ENCODE data around the gene NPM1.

The NPM1 gene

DNA sequence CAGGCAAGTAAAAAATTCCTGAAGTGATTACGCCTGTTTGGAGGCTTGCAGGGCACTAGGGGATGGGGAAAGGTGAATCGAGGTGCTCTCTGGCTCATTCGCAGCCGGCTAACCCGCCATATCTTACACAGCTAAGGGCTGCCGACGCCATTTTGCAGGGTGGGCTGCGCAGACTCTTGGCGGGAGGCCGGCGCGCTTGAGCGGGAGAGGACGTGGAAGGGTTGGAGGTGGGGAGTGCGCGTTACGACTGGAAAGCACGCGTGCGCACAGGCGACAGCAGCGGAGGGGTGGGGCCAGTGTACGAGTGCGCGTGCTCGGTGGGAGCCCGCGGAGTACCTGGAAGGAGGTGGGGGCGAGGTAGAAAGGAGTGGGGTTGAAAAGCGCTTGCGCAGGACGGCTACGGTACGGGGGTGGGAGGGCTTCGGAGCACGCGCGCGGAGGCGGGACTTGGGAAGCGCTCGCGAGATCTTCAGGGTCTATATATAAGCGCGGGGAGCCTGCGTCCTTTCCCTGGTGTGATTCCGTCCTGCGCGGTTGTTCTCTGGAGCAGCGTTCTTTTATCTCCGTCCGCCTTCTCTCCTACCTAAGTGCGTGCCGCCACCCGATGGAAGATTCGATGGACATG lies at the start of gene NPM1:
Gene NPM1 (plus strand): TSS at position 505 of the 625 bp plus-strand sequence. CDS start 100 bp downstream, at position 605.
- ATAC-seq: peak; percentile 91
- TF ChIP-seq TOX (CRISPR knock-in tag; IDR thresholded peaks at IDR 0.05; ENCODE audit: borderline replicate concordance): no peak
- no peak for TF ChIP-seq ESRRG (CRISPR knock-in tag; IDR thresholded peaks at IDR 0.05)
- no peak for TF ChIP-seq PPARA (CRISPR knock-in tag; IDR thresholded peaks at IDR 0.05; ENCODE audit: borderline replicate concordance)
- TF ChIP-seq GLIS3 (CRISPR knock-in tag; IDR thresholded peaks at IDR 0.05): no peak
- TF ChIP-seq, protein P1, sequence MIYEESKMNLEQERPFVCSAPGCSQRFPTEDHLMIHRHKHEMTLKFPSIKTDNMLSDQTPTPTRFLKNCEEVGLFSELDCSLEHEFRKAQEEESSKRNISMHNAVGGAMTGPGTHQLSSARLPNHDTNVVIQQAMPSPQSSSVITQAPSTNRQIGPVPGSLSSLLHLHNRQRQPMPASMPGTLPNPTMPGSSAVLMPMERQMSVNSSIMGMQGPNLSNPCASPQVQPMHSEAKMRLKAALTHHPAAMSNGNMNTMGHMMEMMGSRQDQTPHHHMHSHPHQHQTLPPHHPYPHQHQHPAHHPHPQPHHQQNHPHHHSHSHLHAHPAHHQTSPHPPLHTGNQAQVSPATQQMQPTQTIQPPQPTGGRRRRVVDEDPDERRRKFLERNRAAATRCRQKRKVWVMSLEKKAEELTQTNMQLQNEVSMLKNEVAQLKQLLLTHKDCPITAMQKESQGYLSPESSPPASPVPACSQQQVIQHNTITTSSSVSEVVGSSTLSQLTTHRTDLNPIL (CRISPR knock-in tag; IDR thresholded peaks at IDR 0.05; ENCODE audit: low read depth): no peak
- TF ChIP-seq OSR1 (CRISPR knock-in tag; IDR thresholded peaks at IDR 0.05): no peak
- TF ChIP-seq, protein P2, sequence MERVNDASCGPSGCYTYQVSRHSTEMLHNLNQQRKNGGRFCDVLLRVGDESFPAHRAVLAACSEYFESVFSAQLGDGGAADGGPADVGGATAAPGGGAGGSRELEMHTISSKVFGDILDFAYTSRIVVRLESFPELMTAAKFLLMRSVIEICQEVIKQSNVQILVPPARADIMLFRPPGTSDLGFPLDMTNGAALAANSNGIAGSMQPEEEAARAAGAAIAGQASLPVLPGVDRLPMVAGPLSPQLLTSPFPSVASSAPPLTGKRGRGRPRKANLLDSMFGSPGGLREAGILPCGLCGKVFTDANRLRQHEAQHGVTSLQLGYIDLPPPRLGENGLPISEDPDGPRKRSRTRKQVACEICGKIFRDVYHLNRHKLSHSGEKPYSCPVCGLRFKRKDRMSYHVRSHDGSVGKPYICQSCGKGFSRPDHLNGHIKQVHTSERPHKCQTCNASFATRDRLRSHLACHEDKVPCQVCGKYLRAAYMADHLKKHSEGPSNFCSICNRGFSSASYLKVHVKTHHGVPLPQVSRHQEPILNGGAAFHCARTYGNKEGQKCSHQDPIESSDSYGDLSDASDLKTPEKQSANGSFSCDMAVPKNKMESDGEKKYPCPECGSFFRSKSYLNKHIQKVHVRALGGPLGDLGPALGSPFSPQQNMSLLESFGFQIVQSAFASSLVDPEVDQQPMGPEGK (CRISPR knock-in tag; IDR thresholded peaks at IDR 0.05; ENCODE audit: borderline replicate concordance): no peak
- TF ChIP-seq, protein P3, sequence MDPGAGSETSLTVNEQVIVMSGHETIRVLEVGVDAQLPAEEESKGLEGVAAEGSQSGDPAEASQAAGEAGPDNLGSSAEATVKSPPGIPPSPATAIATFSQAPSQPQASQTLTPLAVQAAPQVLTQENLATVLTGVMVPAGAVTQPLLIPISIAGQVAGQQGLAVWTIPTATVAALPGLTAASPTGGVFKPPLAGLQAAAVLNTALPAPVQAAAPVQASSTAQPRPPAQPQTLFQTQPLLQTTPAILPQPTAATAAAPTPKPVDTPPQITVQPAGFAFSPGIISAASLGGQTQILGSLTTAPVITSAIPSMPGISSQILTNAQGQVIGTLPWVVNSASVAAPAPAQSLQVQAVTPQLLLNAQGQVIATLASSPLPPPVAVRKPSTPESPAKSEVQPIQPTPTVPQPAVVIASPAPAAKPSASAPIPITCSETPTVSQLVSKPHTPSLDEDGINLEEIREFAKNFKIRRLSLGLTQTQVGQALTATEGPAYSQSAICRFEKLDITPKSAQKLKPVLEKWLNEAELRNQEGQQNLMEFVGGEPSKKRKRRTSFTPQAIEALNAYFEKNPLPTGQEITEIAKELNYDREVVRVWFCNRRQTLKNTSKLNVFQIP (CRISPR knock-in tag; IDR thresholded peaks at IDR 0.05; ENCODE audit: borderline replicate concordance, low read depth): no peak

DNA sequence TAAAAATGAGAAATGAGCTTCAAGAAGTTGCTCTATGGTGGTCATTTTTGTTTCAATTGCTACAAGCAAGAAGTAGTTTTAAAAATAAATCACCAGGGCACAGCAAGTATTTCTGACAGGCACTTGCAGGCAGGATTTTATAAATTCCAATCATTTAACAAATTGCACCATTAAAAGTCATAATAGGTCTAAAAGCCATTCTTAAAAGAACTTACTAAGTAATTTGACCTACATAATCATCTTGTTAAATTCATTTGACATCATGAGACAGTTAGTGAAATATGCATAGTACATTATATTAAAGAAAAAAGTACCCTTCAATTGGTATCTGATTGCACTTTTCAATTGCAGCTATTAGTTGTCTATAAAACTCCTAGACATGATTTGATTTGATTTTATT lies 47.6 kb upstream of the NPM1 start:
- no peak for ATAC-seq
- TF ChIP-seq ESRRG (CRISPR knock-in tag; IDR thresholded peaks at IDR 0.05) (no peak), ISL1 (CRISPR knock-in tag; IDR thresholded peaks at IDR 0.05) (peak; percentile 93)

DNA sequence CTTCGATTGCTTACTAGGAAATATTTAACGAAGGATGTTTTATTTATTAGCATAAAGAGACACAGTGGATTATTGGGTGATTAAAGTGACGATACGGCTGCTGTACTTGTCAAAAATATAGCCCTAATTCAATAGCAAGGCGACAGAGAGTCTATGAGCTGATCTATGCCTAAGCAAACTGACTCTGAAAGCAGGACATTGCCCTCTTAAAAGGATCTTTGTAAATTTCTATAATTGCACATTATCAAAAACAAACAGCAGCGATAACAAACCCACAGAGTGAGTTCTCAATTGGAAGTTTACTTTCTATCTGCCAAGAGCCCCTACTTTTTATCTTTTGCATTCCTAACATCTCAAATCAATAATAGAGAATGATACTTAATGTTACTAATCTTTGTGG lies 47.2 kb upstream of the NPM1 start:
- ATAC-seq: no peak
- TF ChIP-seq ZC3H10 (CRISPR knock-in tag; IDR thresholded peaks at IDR 0.05): no peak

- no peak for TF ChIP-seq ZFP3 (CRISPR knock-in tag; IDR thresholded peaks at IDR 0.05)
- no peak for TF ChIP-seq SNAI2 (CRISPR knock-in tag; IDR thresholded peaks at IDR 0.05)
- no peak for TF ChIP-seq ZNF8 (CRISPR knock-in tag; IDR thresholded peaks at IDR 0.05)
- no peak for TF ChIP-seq OSR1 (CRISPR knock-in tag; IDR thresholded peaks at IDR 0.05)
- TF ChIP-seq ZC3H10 (CRISPR knock-in tag; IDR thresholded peaks at IDR 0.05): no peak
- TF ChIP-seq ZFP30 (CRISPR knock-in tag; IDR thresholded peaks at IDR 0.05): no peak
- no peak for TF ChIP-seq ARNTL (CRISPR knock-in tag; IDR thresholded peaks at IDR 0.05; ENCODE audit: borderline replicate concordance, low read depth)
- TF ChIP-seq TCF4 (CRISPR knock-in tag; IDR thresholded peaks at IDR 0.05; ENCODE audit: borderline replicate concordance): no peak
- TF ChIP-seq ZNF70 (CRISPR knock-in tag; IDR thresholded peaks at IDR 0.05): no peak
- ATAC-seq: peak; percentile 99
These were observed 45.1 kb upstream of the NPM1 start for GRCh38 chr5:171342362-171343111.

- no peak for ATAC-seq
- TF ChIP-seq RARB (CRISPR knock-in tag; IDR thresholded peaks at IDR 0.05): no peak
- no peak for TF ChIP-seq CSDC2 (CRISPR knock-in tag; IDR thresholded peaks at IDR 0.05)
- no peak for TF ChIP-seq PPARA (CRISPR knock-in tag; IDR thresholded peaks at IDR 0.05; ENCODE audit: borderline replicate concordance)
- no peak for TF ChIP-seq CSRNP3 (CRISPR knock-in tag; IDR thresholded peaks at IDR 0.05)
- no peak for TF ChIP-seq ZNF8 (CRISPR knock-in tag; IDR thresholded peaks at IDR 0.05)
- no peak for TF ChIP-seq ZNF565 (CRISPR knock-in tag; conservative IDR thresholded peaks at IDR 0.05; ENCODE audit: low read depth)
- TF ChIP-seq SNAI2 (CRISPR knock-in tag; IDR thresholded peaks at IDR 0.05): no peak
- TF ChIP-seq, protein P2 (CRISPR knock-in tag; IDR thresholded peaks at IDR 0.05; ENCODE audit: borderline replicate concordance): no peak
- TF ChIP-seq ESRRG (CRISPR knock-in tag; IDR thresholded peaks at IDR 0.05): no peak
- TF ChIP-seq ISL1 (CRISPR knock-in tag; IDR thresholded peaks at IDR 0.05): no peak
- TF ChIP-seq, protein P3 (CRISPR knock-in tag; IDR thresholded peaks at IDR 0.05; ENCODE audit: borderline replicate concordance, low read depth): no peak
- TF ChIP-seq ARNTL (CRISPR knock-in tag; IDR thresholded peaks at IDR 0.05; ENCODE audit: borderline replicate concordance, low read depth): no peak
- no peak for TF ChIP-seq TOX (CRISPR knock-in tag; IDR thresholded peaks at IDR 0.05; ENCODE audit: borderline replicate concordance)
- TF ChIP-seq ZC3H10 (CRISPR knock-in tag; IDR thresholded peaks at IDR 0.05): no peak
- TF ChIP-seq TCF4 (CRISPR knock-in tag; IDR thresholded peaks at IDR 0.05; ENCODE audit: borderline replicate concordance): no peak
- no peak for TF ChIP-seq ZNF70 (CRISPR knock-in tag; IDR thresholded peaks at IDR 0.05)
- TF ChIP-seq ZFP30 (CRISPR knock-in tag; IDR thresholded peaks at IDR 0.05): no peak
These were observed 42.6 kb upstream of the NPM1 start for GRCh38 chr5:171344936-171345608.

All from SK-N-SH treated with all-trans-retinoic acid at 6 μM for 48 hours (cell line).